Islet of Langerhans (tissue), 1 donor: ENCODE results near the gene CABLES1.
"Not testable (repeated sequence)": the region's sequence is repeated elsewhere in the genome, so short reads cannot be mapped to it uniquely, and the experiment has no call there.

ENCODE experiments used
- FAIRE-seq: peaks from one replicate; lab custom pipeline; 2011; peaks lifted over from hg19 to GRCh38; lab: Jason Lieb, UNC

The CABLES1 gene

DNA sequence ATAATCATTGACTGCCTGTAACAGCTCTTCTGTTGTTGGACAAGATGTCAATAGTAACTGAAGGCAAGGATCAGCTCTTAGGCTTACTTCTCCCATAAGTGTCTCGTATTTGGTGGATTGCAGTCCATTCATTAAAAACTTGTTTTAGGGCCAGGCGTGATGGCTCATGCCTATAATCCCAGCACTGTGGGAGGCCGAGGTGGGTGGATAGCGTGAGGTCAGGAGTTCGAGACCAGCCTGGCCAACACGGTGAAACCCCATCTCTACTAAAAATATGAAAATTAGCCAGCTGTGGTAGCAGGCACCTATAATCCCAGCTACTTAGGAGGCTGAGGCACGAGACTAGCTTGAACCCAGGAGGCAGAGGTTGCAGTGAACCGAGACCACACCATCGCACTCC is 26.1 kb upstream of the CABLES1 start:
- FAIRE-seq: not testable (repeated sequence)

- no peak for FAIRE-seq
Observed at GRCh38 chr18:23113576-23113975, 21.7 kb upstream of the CABLES1 start.

DNA sequence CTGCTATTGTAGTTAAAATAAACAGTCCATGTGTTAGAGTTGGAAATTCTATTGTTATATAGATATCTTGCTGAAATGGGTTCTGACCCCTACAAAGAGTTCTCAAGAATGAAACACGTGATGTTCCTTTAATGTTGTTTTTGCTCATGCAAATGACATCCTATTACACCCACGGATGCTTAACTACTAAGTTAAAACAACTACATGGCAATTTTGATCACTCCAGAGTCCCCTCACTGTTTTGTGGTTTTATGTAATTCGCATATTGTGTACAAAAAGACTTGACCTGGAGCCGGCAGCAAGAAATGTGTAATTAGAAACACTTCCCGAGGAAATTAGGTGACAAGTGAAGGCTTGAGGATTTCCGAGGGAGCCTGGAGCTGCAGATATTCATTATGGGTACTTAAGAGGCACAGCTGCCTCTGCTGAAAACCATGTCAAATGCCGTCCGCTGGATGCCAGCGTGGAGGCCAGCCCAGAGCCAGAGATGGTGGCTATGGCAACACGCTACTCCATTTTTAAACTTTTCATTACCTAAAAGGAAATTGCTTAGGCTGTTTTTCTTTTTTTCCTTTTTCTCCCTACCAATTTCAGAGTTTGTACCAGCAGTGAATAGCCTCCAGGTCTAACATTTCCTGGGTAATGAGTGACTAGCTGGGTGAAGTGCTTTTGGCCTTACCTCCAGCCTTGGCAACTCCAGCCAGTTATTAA is 21.0 kb upstream of the CABLES1 start:
- FAIRE-seq: no peak

- no peak for FAIRE-seq
Observed at GRCh38 chr18:23114911-23115310, 20.4 kb upstream of the CABLES1 start.

DNA sequence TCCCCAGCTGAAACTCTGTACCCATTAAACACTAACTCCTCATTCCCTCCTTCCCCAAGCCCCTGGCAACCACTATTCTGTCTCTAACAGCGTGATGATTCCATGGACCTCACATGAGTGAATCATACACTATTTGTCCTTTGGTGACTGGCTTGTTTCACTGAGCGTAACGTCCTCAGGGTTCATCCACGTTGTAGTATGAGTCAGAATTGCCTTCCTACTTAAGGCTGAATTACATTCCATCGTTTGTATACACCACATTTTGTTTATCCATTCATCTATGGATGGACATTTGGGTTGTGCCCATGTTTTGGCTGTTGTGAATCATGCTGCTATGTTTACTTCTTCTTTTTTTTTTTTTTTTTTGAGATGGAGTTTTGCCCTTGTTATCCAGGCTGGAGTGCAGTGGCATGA is 19.6 kb upstream of the CABLES1 start:
- FAIRE-seq: no peak

GRCh38 chr18:23121133-23121532 is 14.2 kb upstream of the CABLES1 start:
- no peak for FAIRE-seq

DNA sequence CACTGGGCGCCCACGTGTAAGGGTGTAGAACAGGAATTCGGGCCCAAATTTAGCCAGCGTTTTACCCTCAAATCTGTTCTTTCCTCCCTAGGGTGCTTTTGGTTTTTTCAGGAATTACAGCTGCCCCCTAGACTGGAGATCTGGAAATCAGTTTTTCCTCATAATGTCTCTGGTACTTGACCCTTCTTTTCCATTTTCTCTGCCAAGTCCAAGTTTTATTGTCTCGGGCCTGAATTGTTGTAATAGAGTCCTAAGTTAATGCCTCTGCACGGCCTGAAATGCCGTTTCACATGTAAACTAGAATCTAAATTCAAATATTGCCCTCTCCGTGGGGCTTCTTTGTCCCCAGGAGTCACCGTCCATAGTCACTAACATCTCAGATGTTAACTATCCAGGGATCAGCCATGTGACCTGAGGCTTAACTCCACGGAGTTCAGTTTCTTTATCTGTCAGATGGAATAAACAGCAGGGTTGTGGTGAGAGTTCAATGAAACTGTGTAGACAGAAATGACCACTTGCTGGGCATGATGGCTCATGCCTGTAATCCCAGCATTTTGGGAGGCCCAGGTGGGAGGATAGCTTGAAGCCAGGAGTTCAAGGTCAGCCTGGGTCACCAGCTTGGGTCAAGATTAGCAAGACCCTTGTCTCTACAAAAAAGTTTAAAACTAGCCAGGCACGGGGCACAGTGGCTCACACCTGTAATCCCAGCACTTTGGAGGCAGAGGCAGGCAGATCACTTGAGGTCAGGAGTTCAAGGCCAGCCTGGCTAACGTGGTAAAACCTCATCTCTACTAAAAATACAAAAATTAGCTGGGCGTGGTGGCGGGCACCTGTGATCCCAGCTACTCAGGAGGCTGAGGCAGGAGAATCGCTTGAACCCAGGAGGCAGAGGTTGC is 12.7 kb upstream of the CABLES1 start:
- no peak for FAIRE-seq

GRCh38 chr18:23126376-23127056 is 8.8 kb upstream of the CABLES1 start:
- no peak for FAIRE-seq

- no peak for FAIRE-seq
Observed at GRCh38 chr18:23127090-23127489, 8.2 kb upstream of the CABLES1 start.

GRCh38 chr18:23129355-23130002 is 5.8 kb upstream of the CABLES1 start:
- FAIRE-seq: no peak

DNA sequence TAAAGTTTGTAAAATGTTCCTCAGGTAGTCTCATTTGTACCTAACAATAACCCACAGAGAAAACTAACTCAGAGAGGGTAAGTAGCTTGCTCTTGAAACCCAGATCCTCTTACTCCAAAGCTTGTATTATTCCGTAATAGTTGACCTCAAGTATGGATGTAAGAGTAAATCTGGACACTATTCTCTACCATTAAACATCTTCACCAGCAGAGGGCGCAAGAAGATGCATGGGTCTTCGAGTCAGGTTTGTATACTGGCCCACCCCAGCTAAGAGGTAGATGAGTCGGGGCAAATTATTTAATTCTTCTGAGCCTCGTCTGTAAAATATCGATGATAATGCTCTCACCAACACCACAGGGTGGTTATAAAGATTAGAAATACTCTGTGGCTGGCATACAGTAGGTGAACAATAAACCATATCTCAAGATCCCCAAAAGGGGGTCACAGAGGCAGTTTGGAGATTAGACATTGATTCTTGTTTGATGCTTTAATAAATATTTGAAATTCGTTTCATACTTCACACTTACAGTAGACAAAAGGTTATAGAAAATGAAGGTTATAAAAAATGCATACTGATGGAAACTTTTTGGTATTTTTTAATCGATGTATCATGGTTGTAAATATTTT is 3.5 kb upstream of the CABLES1 start:
- FAIRE-seq: peak; percentile 85

GRCh38 chr18:23133860-23134779 is 1.2 kb upstream of the CABLES1 start:
- FAIRE-seq: peak; percentile 64

DNA sequence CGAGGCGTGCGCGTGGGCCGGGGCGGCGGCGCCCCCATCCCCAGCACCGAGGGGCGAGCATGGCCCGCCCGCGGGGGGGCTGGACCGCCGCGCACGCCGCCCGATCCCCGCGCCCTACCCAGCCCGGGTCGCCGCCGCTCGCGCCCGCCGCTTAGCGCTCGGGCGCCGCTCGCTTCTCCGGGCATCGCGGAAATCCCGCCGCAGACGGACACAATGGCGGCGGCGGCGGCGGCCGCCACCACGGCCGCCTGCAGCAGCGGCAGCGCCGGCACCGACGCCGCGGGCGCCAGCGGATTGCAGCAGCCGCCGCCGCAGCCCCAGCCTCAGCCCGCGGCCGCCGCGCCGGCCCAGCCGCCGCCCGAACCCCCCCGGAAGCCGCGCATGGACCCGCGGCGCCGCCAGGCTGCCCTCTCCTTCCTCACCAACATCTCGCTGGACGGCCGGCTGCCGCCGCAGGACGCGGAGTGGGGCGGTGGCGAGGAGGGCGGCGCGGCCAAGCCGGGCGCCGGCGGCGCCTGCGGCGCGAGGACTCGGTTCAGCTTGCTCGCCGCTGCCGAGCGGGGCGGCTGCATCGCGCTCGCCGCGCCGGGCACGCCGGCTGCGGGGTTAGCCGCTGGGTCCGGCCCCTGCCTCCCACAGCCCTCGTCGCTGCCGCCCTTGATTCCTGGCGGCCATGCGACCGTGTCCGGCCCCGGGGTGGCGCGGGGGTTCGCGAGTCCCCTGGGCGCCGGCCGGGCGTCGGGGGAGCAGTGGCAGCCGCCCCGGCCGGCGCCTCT is 453 bp downstream of the CABLES1 start:
- FAIRE-seq: no peak

DNA sequence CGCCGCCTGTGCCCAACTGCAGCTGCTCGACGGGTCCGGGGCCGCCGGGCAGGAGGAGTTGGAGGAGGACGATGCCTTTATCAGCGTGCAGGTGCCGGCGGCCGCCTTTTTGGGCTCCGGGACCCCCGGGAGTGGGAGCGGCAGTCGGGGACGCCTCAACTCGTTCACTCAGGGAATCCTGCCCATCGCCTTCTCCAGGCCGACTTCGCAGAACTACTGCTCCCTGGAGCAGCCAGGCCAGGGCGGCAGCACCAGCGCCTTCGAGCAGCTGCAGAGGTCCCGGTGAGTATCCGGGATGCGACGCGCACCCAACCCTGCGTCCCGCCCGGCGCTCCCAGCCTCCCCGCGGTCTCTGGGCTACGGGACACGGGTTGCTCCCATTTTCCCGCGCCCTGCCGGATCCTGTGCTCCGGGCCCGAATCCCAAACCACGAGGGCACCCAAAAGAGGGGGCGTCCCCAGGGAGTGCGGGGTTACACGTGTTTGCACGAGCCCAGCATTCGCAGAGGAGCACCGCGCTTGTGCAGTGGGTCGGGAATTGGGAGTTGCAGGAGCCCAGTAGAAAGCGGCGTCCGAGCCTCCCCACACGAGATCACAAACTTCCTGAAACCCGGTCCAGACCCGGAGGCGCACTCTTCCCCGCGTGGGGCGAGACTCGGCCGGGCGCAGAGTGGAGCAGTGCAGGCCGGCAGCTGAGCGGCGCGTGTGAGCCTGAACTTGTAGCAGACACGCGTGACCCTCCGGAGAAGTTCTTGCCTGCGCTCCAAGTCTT is 1.2 kb downstream of the CABLES1 start:
- FAIRE-seq: no peak

DNA sequence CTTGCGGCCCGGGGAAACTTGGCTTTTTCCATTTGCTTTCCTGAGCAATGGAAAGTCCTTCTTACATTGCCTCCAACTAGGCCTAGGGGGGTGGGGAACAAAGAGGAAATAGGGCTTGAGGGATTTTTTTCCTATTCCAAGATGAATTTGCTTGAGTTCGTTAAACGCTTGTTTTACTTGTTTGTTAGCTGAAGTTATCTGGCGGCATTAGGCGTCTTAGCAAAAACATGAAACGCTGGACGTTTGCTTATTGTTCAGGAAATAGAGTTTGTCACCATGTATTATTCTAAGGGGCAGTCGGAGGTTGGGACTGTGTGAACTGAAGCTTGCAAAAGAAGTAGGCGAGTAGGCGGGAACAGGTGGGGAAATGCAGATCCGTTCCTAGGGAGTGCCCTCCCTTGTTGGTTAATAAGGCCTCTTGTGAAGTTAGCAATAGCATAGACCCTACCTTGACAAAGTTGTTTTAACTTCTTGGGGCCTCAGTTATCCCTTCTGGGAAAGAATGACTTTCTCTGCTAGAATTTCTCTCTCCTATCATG is 1.9 kb downstream of the CABLES1 start:
- FAIRE-seq: no peak

- no peak for FAIRE-seq
Observed at GRCh38 chr18:23137788-23138216, 2.5 kb downstream of the CABLES1 start.

DNA sequence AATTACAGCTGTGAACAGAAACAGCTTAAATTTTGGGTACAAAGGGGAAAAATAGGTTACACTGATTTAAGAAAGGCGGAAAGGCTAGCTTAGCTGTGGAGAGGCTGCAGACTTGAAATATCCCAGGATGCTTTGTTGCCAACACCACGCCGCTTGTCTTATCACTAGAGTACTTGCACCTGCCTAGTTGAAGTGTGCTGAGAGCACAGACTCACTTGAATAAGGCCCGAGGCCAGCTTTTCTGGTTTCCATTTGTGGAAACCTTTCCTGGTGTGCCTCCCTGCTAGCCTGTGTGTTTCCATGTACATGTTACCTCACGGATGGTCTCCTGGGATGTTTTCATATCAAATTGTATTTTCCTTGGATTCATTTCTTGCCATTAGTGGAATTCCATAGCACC is 3.2 kb downstream of the CABLES1 start:
- no peak for FAIRE-seq

GRCh38 chr18:23141104-23141999 is 6.1 kb downstream of the CABLES1 start:
- no peak for FAIRE-seq
